Hematopoietic multipotent progenitor cell treated with erythropoietin and hydrocortisone succinate and interleukin-3 and kit ligand, for 15 days (in vitro differentiated cells): Measurements from ENCODE around the gene SPEM3.

Source experiments
- DNase-seq: peaks from one replicate; pipeline ENCODE4 v3.0.0-alpha.2; 2015; ENCODE audit warnings: low spot score

Gene SPEM3

DNA sequence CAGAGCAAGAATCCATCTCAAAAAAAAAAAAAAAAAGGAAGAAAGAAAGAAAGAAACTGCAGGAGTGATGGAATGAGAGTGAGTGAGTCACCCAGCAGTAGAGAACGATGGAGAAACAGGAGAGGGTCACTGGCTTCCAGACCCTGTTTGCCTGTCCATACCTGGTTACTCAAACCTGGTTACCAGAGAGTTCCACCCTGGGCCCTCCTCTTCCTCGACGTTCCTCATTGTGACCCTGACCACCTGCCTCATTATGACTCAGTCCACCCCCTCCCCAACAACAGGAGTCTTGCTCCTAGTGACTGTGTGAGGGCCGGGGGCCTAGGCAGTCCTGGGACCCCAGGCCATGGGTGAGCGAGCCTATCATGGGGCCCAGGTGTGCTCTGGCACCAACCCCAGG, at the start of gene SPEM3:
Gene SPEM3, plus strand, starts transcription at position 301 of the 400 bp plus-strand sequence. Its CDS starts 46 bp downstream, at position 347.
- no peak for DNase-seq

DNA sequence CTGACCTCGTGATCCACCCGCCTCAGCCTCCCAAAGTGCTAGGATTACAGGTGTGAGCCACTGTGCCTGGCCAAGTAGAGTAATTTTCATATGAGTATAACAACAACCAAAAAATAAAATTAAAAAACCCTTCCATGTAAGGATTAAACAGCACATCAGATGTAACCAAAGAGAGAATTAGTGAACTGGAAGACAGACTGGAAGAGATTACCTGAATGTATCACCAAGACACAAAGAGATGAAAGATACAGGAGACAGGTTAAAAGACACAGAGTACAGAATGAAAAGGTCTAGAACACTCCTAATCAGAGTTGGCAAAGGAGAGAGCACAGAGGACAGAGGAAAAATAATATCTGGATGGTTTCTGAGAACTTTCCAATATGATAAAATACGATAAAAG, 49.5 kb upstream of the SPEM3 start:
- no peak for DNase-seq

DNA sequence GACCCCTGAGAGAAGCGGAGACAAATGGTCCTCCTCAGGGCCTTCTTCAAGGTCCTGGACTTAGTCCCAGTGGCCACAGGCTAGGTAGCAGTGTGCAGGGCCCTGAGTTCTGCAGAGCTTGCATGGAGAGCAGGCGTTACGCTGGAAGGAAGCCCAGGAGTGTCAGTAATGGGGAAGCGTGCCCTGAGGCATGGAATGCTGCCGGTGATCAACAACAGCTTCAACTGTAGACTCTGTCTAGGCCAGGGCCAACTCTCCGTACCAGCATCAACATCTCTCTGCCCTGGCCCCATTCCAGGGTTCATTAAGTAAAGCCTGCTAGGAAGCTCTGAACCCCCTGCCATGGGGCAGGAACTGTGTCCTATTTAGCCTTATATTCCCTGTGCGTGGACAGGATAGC, 48.3 kb upstream of the SPEM3 start:
- no peak for DNase-seq

DNA sequence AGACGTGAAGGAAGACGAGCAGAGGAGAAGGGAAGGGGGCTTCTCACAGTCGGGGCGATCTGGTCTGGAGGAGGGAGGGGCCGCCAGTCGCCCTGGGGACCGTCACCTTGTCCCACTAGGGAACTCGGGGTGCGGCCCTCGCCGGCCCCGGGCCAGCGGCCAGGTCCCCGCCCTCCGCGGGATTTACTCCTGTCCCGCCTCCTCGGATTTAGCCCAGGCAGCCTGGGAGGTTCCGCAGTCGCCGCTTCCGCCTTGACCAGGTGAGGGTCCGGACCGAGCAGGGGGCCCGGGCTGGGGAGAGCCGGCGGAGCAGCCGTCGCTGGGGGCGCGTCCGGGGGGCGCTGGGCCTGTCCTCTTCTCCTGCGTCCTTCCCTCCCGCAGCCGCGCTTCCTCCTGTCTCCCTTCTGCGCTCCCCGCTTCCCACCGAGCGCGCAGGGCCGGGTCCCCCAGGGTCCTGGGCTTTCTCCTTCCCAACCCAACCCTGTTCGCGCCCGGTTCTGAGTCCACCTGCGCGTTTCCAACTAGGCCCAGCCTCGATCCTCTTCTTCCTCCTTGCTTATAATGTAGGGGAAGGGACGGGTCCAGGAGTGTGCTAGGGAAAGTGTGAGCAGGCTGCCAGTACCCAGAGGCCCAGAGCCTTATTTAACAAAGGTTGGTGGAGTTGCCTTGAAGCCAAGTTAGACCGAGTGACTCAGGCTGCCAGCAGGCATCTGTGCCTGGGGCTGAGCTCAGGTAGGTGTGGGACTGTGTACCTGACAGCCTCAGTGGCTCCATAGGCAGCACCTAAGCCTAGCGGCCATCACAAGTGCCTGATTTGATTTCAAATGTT, 47.6 kb upstream of the SPEM3 start, which contains the start of gene TNK1:
Gene TNK1, plus strand, starts transcription at position 235 of the 829 bp plus-strand sequence. CDS start 1,838 bp downstream, outside the sequence.
- DNase-seq: no peak

DNA sequence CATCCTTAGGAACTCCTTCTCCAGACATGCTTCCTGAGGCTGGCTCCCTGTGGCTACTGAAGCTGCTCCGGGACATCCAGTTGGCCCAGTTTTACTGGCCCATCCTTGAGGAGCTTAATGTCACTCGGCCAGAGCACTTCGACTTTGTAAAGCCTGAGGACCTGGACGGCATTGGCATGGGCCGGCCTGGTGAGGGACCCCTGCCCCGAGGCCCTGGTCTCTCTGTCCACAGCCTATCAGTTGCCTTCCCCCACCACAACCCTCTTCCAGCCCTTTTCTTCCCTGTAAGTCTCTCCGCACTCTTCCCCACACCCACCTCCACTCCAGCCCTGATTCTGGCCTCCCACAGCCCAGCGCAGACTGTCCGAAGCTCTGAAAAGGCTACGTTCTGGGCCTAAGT, 45.8 kb upstream of the SPEM3 start:
- no peak for DNase-seq

DNA sequence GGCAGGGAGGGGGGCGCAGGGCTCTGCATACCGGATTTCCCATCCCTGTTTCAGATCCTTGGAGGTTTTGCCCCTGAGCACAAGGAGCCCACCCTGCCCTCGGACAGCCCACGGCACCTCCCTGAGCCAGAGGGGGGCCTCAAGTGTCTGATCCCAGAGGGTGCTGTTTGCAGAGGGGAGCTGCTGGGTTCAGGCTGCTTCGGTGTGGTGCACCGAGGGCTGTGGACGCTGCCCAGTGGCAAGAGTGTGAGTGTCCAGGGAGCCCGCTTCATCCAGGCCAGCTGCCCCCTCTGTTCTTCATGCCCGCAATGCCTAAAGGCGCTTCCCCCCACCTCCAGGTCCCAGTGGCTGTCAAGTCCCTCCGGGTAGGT, 45.3 kb upstream of the SPEM3 start:
- no peak for DNase-seq

DNA sequence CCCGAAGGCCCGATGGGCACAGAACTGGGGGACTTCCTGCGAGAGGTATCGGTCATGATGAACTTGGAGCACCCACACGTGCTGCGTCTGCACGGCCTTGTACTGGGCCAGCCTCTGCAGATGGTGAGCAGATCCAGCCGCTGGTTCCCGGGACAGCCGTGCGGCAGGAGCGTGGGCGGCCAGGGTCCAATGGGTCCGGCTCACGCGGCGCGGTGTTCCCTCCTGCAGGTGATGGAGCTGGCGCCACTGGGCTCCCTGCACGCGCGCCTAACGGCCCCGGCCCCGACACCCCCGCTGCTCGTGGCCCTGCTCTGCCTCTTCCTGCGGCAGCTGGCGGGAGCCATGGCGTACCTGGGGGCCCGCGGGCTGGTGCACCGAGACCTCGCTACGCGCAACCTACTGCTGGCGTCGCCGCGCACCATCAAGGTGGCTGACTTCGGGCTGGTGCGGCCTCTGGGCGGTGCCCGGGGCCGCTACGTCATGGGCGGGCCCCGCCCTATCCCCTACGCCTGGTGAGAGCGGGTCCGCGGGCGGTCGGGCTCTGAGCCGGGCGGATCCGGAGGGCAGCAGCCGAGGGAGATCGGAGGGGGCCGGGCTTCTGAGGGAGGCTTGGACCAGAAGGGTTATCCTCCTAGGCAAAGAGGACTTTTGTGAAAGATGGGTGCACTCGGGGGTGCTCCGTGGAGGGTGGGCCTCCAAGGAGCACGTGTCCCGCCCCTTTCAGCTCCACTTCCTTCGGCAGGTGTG, 44.7 kb upstream of the SPEM3 start:
- DNase-seq: peak; percentile 25

DNA sequence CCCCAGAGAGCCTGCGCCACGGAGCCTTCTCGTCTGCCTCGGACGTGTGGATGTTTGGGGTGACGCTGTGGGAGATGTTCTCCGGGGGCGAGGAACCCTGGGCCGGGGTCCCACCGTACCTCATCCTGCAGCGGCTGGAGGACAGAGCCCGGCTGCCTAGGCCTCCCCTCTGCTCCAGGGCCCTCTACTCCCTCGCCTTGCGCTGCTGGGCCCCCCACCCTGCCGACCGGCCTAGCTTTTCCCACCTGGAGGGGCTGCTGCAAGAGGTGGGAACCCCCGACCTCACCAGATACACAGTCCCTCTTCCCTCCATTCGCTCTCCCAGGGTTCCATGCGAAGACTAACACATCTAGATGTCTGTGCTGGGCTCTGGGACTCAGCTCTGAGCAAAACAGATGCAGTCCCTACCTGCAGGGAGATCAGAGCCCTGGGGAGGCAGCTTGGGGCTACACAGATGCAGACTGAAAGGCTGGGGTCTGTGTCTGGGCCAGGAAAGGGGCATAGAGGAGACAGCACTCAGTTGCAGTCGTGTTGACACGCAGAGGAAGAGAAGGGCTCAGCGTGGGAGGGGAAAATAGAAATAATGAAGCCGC, 44.1 kb upstream of the SPEM3 start:
- DNase-seq: no peak

DNA sequence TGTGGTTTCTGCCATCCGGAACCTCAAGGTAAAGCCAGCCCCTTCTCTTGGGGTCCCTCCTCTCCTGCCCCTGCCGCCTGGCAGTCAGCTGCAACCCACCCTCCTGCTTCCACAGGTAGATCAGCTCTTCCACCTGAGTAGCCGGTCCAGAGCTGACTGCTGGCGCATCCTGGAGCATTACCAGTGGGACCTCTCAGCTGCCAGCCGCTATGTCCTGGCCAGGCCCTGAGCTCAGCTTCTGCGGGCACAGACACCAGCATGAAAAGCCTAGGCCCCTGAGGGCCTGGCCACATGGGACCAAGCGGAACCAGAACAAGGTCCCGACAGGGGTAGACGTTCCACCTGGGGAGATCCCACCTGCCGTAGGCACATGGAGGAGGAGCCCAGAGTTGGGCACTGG, 39.8 kb upstream of the SPEM3 start:
- no peak for DNase-seq

DNA sequence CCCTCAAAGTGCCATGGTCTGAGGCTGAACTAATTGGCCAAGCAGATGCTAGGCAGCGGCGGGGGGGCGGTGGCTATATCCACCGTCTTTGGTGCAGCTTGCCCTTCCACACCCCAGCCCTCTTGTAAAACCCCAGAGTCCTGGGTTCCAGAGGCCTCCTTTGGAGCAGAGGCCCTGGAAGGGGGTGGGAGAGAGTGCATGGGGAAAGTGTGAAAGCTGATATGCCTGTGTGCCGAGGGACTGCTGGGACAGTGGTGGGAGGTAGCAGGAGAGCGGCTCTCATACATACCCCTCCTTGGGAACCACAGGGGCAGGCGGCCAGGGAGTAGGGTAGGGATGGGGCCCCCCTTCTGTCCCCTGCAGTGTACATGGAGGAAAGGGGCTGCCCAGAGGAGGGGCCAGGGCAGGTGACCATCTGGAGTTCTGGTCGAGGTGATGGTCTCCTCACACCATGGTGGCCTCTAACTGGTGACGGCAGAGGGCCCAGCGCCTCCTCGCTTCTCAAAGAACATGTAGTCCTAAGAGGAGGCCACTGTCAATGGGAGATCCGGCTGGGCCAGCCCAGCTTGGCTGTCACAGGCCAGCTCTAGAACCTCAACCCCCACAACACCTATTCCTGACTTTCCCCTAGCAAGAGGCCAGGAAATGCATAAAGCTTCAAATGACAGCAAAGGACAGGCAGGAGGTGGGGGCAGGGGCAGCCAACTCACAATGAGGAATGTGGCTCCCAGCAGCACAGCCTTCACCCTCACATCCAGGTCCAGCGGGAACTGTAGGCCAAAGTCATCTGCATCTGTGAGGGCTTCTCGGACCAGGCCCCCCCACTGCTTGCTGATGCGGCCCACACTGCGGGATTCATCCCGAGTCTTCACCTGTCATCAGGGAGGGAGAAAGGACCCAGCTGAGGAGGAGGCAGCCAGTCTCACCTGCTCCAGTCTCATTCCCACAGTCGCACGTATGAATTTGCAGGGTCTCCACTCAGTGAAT, 38.4 kb upstream of the SPEM3 start:
- DNase-seq: no peak

DNA sequence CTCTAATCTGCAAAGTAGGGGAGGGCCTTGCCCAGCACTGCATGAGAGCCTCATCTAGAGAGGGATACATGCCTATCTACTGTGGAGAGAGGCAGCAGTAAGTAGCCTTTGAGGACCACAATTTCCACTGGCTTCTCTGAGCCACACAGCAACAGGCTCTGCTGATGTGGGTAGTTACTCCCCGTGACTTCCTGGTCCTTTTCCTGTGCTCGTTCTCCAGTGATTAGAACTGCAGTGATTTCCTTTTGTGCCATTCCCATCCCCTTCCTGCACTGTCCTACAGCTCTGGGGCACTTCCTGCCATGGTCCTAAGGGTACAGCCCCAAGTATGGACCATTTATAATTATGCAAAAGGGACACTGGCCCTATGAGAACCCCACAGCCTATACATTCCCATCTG, 37.4 kb upstream of the SPEM3 start:
- no peak for DNase-seq

DNA sequence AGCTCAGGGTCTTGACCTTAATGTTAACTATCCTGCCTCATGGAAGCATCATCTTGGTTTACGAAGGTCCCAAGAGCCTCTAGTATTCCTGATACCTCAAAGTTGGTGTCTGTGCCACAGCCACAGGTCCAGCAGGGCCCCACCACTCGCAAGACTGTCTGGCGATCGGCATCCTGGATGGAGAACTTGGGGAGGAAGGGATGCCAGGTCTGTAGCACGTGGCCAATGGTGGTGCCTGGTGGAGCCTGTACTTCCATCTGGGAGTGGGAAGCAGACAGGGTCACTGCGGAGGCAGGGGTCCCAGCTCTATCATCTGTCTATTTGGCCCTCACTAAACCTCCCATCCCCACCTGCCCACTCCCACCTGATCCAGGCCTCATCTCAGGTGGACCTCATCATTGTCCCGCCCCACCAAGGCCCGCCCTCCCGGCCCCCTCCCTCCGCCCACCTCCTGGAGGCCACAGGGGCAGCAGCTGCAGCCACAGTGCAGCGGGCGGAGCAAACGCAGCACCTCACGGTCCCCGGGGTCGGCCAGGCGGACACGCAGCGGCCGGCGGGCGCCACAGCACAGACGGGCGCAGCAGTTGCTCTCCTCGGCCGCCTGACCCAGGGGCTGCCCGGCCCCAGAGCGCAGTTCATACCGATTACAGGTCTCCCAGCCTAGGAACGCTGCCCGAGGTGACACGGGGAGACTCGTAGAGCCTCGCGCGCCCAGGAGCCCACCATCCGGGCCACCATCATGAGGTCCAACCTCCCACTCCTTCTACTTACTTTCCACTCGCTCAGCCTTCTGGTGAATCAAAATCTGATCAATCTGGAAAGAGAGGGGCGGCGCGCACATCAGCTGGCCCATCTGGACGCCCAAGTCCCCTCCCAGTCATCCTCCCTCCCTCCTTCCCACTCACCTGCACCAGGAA, 35.7 kb upstream of the SPEM3 start:
- no peak for DNase-seq

DNA sequence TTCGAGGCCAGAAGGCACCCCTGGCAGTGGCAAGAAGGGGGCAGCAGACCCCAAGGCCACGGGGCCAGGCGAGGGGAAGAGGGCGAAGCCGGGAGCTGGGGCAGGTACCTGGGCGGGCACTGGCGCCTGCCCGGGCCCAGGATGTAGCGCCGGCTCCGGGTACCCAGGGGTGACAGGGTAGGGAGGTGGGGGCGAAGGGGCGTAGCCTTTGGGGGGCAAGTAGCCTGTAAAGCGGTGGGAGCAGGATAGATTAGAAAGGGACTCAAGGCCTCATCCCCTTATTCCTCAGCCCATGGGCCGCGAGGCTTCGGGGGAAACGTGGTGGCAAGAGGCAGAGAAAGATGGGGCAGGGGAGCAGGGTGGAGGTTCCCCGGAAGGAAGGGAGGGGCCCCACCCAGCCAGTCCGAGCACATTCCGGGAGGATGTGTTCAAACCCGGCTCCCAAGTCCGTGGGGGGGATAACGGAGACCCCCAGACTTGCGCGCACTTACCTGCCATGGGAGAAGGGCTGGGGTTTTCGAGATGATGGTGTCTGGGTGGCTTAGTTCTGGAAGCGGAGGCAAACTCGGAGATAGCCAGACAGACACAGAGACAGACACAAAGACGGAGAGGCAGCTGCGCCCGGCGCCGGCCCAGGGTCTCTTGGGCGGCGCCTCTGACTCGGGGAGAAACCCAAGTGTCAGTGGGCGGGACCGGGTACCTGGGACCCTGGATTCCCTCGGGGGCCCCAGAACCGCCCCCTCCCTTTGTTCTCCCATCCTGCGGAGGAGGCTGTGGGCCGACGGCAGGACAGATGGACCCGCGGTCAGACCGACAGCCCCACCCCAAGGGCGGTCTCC, 34.8 kb upstream of the SPEM3 start:
- no peak for DNase-seq

DNA sequence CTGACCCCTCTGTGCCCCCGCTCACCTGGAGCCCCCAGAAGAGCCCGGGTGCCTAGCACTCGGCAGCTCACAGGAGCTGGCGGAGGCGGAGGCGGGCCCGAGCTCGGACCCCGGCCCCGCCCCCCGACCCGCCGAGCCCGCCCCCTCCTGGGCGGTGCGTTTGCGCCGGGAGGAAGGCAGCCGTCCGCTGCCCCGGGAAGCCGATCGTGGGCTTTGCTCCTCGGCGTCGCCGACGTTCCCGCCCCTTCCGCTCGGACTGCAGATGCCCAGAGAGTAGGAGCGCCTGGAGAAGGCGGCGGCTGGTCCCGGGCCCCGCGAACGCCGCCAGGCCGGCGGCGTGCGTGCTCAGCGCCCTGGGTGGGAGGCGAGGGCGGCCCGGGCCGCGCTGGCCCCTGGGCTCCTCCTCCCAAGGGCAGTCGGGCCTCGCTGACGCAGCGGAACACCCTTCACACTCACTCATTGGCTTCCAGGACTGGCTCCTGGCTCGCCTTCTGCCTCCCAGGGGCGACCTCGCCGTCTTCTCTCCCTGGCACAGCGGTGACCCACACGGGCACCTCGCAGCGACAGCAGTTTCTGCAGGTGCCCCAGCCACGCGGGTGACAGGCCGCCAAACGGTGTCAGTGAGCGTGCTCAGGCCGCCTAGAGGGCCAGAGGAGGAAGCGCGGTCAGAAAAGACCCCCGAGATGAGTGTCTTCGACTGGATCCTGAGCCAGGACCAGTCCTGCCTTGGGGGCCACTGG, 34.0 kb upstream of the SPEM3 start, which contains the start of gene PLSCR3:
Gene PLSCR3, minus strand, starts transcription at position 74 of the 740 bp plus-strand sequence. CDS start 415 bp downstream, outside the sequence.
- DNase-seq: peak; percentile 69

DNA sequence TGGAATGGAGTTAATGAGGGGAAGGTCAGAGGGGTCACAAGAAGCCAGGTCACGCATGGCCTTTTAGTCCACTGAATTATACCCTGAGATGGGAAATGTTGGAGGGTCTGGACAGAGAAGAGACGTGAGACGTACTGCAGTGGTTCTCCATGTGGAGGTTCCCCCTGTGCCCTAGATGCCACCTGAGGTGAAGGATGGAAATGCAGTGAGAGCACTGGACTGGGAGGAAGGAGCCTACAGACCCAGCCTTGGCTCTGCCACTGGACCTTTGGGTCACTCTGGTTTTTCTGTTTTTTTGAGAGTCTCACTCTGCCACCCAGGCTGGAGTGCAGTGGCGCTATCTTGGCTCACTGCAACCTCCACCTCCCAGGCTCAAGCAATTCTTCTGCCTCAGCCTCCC, 32.5 kb upstream of the SPEM3 start:
- no peak for DNase-seq

DNA sequence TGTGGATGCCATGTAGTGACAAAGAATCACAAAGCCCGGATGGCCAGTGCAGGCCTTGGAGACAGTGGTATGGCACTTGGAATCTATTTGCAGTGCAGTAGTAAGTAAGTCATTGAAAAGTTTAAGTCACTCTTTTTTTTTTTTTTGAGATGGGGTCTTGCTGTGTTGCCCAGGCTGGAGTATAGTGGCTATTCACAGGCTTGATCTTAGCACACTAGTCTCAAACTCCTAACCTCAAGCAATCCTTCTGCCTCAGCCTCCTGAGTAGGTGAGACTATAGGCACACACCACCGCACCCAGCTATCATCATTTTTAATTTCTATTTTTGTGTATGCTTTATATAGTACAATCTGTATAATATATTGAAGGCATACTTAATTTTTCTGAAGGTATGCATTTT, 30.0 kb upstream of the SPEM3 start:
- DNase-seq: no peak

DNA sequence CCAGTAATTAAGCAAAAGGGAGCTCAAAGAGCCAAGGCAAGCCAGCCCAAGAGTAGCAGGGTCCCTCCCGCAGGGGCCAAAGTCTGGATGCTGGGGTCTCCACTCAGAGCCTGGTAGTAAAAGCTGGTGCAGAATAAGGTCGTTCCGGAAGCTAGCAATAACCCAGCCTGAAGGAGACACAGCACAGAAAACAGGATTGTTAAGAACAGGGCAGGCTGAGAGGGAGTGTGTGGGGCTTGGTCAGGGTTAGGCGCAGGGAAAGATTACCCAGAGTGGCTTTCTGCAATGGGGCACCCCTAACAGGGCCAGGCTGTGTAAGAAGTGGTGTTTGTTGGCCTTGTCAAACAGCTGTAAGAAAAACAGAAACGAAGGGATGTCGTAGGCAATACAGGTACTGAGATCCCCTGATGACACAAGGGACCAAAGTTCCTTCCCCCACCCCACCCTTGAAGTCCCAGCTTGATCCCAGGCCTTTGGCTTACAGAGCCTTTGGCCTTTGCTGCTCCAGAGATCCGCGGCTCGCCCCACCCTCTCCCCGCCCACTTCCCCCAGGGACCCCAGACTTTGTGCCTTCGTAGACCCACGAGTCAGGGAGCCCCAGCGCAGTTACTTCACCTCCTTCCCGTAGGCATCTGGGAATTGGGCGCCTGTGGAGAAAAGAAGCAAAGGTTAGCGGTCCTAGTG, 25.5 kb upstream of the SPEM3 start:
- DNase-seq: peak; percentile 7

DNA sequence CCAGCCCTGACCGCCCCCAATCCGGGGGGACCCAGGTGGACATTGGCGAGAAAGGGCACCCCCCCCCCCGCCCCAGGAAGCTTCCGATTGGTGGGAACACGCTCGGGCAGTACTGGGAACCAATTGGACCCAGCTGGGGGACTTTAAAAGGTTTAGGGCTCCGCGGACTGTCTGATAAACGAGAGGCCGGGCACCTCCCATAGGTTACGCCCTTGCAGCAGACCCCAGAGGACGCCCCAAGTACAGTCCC, 25.0 kb upstream of the SPEM3 start:
- DNase-seq: no peak
